KOPT-K1 (cell line): ENCODE data around the gene PPP6R1.

Experiments used
- H3K27ac ChIP-seq: fragments of 200-600 bp; sonication (generic); 2 replicates; pipeline ENCODE4 v1.5.1; 2016; ENCODE audit warnings: antibody characterized with exemption, mild to moderate bottlenecking, low read depth, low read length; ENCODE audit not compliant: poor library complexity, severe bottlenecking
- H3K36me3 ChIP-seq: fragments of 200-600 bp; sonication (generic); 2 replicates; pipeline ENCODE4 v1.5.1; 2017; ENCODE audit warnings: antibody characterized with exemption, mild to moderate bottlenecking, low read length, moderate library complexity; ENCODE audit not compliant: insufficient read depth
- H3K9me3 ChIP-seq: fragments of 200-600 bp; sonication (generic); 2 replicates; pipeline ENCODE4 v1.5.1; 2017; ENCODE audit warnings: antibody characterized with exemption, low read length, mild to moderate bottlenecking; ENCODE audit not compliant: insufficient read depth, poor library complexity, severe bottlenecking

The PPP6R1 gene

GRCh38 chr19:55273978-55274707 is 15.3 kb upstream of the PPP6R1 start:
- no peaks in the 10 kb centered on the region for H3K9me3 ChIP-seq
- H3K36me3 ChIP-seq = peaks cover 69% of the 10 kb centered on the region; the same call in 1 of the 2 replicates
- no peak overlapping the region for H3K27ac ChIP-seq

GRCh38 chr19:55272142-55272541 is 13.3 kb upstream of the PPP6R1 start:
- Histone ChIP-seq H3K9me3 (no peaks in the 10 kb centered on the region), H3K36me3 (peaks cover 64% of the 10 kb centered on the region; the same call in 1 of the 2 replicates), H3K27ac (no peak overlapping the region)

GRCh38 chr19:55270172-55270942 is 11.5 kb upstream of the PPP6R1 start:
- H3K27ac ChIP-seq = no peak overlapping the region
- H3K9me3 ChIP-seq = no peaks in the 10 kb centered on the region
- H3K36me3 ChIP-seq = peaks cover 46% of the 10 kb centered on the region; the same call in 1 of the 2 replicates

DNA sequence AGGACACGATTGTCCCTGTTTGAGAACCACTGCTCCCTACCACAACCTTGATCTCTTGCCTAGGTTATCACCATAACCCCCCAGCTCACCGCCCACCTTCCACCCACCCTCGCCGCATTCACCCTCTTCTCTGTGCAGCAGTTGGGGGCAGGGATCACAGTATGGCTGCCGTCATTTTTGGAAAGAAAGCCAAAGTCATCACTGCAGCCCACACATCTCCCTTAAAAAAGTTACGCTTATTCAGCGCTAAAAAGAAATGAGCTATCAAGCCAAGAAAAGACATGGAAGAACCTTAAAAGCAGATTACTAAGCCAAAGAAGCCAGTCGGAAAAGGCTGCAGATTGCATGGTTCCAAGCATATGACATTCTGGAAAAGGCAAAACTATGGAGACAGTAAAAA is 10.5 kb upstream of the PPP6R1 start:
- Histone ChIP-seq H3K9me3 (no peaks in the 10 kb centered on the region), H3K27ac (no peak overlapping the region), H3K36me3 (peaks cover 35% of the 10 kb centered on the region; the same call in 1 of the 2 replicates)

DNA sequence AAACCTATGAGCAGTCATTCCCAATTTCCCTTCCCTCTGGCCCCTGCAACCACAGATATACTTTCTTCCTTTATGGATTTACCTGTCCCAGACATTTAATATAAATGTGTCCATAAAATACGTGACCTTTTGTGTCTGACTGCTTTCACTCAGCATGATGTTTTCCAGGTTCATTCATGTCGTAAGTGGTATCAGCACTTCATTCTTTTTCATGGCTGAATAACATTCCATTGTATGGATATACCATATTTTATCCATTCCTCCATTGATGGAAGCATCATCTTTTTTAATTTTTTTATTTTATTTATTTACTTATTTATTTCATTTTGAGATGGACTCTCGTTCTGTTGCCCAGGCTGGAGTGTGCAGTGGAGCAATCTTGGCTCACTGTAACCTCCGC is 8.0 kb upstream of the PPP6R1 start:
- Histone ChIP-seq H3K27ac (no peak overlapping the region), H3K9me3 (no peaks in the 10 kb centered on the region), H3K36me3 (peaks cover 12% of the 10 kb centered on the region; the same call in 1 of the 2 replicates)

DNA sequence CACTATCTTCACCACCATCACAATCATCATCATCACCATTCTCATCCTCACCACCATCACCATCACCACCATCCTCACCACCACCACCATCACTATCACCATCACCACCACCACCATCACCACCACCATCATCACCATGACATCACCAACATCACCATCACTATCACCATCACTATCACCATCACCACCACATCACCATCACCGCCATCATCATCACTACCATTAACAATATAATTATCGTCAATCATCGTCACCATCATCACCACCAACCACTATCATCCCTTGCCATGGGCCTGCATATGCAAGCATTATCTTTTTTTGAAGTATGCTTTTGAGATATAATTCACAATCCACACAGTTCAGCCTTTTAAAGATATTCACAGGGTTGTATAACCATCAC is 7.6 kb upstream of the PPP6R1 start:
- Histone ChIP-seq H3K27ac (no peak overlapping the region), H3K36me3 (peaks cover 10% of the 10 kb centered on the region; the same call in 1 of the 2 replicates), H3K9me3 (no peaks in the 10 kb centered on the region)

DNA sequence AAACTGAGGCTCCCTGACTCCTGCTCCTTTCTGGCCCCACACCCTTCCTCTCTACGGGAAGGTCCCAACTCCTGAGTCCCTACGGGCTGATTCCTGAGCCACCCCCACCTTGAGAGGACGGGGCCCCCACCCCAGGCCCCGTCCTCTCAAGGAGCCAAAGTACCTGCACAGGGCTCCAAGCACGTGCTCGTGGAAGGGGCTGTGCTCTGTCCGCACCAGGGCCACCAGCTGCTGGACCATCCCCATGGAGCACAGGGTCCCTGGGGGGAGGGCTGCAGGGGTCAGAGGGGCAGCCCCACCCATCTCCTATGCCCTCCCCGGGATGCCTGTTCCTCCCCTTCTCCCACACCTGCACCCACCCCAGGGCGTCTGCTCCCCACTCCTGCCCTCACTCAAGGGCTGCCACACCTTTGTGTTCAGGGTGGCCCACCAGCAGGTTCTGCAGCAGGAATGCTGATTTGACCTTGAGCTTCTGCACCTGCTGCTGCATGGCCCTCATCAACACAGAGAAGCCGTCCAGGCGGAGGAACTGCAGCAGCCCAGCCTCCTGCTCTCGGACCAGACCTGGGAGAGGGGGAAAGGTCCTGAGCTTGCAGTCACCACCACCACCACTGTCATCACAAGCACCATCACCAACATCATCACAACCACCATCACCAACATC is 7.0 kb upstream of the PPP6R1 start:
- H3K9me3 ChIP-seq = no peaks in the 10 kb centered on the region
- peaks cover 10% of the 10 kb centered on the region; the same call in 1 of the 2 replicates for H3K36me3 ChIP-seq
- H3K27ac ChIP-seq = no peak overlapping the region

DNA sequence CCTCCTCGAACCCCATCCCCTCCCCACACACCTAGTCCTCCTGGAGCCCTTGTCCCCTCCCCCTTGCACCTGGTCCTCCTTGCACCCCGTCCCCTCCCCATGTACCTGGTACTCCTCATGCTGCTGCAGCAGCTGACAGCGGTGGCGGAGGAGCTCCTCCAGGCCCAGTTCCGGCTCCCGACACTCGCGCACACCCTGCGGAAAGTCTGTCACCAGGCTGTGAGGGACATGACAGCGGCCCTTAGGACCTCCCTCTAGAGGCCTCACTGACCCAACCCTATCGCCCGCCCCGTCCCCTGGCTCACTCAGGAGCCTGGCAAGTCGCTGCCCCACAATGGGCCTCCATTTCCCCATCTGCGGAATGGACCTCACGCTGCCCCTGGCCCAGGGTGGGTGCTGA is 6.4 kb upstream of the PPP6R1 start:
- no peak overlapping the region for H3K27ac ChIP-seq
- peaks cover 4% of the 10 kb centered on the region; the same call in 1 of the 2 replicates for H3K36me3 ChIP-seq
- no peaks in the 10 kb centered on the region for H3K9me3 ChIP-seq

DNA sequence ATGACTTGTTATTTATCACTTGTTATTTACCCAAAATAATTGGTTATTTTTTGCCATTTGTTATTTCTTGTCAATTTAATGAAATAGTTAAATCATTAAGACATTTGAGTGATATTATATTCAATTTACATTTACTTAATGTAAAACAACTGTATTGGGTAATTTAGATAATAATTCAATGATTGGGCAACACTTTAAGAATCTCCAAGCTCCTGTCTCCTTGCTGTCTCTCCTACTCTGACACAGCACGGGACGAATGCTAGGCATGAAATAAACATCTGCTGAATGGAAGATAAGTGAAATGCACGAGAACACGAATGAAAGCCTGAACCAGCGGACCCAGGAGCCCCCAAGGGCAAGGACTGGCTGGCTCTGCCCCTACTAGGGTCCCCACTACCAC is 5.7 kb upstream of the PPP6R1 start:
- no peaks in the 10 kb centered on the region for H3K9me3 ChIP-seq
- no peak overlapping the region for H3K27ac ChIP-seq
- no peaks in the 10 kb centered on the region; the same call in 1 of the 2 replicates for H3K36me3 ChIP-seq

GRCh38 chr19:55262359-55262758 is 3.5 kb upstream of the PPP6R1 start:
- no peaks in the 10 kb centered on the region; the same call in 1 of the 2 replicates for H3K36me3 ChIP-seq
- no peaks in the 10 kb centered on the region for H3K9me3 ChIP-seq
- no peak overlapping the region for H3K27ac ChIP-seq

- Histone ChIP-seq H3K27ac (no peak overlapping the region), H3K36me3 (no peaks in the 10 kb centered on the region; the same call in 1 of the 2 replicates), H3K9me3 (no peaks in the 10 kb centered on the region)
Observed at GRCh38 chr19:55261671-55262126, 2.9 kb upstream of the PPP6R1 start.

DNA sequence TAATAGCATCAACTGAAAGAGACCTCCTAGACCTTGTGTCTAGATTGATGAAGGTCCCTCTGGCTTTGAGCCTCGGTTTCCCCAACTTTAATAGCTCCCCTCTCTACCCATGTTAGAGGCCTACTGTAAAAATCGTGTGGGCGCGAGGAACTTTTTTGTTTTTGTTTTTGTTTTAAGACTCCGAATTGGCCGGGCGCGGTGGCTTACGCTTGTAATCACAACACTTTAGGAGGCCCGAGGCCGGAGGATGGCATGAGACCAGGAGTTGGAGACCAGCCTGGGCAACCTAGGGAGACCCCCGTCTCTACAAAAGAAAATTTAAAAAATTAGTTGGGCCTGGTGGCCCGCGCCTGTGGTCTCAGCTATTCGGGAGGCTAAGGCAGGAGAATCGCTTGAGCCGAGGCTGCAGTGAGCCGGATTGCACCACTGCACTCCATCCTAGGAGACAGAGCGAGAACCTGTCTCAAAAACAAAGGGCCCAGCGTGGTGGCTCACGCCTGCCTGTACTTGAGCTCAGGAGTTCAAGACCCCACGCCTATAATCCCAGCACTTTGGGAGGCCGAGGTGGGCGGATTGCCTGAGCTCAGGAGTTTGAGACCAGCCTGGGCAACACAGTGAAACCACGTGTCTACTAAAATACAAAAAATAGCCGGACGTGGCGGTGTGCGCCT is 858 bp upstream of the PPP6R1 start:
- Histone ChIP-seq H3K9me3 (no peaks in the 10 kb centered on the region), H3K36me3 (no peaks in the 10 kb centered on the region; the same call in none of the 2 replicates), H3K27ac (peak overlapping the region; percentile 100)

DNA sequence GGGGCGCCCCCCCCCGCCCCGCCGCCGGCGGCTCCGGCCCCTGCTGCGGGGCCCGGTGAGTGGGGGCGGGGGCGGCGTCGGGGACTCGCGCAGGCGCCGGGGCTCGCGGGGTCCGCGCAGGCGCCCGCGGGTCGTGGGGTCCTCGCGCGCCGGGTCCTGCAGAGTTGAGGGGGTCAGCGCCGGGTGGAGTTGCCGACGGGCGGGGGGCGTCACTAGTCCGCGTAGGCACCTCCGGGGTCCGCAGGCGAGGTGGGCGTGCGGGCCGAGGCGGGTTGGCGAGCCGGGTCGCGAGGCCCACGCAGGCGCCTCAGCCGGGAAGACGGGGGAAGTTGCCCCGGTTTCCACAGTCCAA is 365 bp downstream of the PPP6R1 start:
- Histone ChIP-seq H3K36me3 (no peaks in the 10 kb centered on the region; the same call in none of the 2 replicates), H3K27ac (peak overlapping the region; percentile 100), H3K9me3 (no peaks in the 10 kb centered on the region)

DNA sequence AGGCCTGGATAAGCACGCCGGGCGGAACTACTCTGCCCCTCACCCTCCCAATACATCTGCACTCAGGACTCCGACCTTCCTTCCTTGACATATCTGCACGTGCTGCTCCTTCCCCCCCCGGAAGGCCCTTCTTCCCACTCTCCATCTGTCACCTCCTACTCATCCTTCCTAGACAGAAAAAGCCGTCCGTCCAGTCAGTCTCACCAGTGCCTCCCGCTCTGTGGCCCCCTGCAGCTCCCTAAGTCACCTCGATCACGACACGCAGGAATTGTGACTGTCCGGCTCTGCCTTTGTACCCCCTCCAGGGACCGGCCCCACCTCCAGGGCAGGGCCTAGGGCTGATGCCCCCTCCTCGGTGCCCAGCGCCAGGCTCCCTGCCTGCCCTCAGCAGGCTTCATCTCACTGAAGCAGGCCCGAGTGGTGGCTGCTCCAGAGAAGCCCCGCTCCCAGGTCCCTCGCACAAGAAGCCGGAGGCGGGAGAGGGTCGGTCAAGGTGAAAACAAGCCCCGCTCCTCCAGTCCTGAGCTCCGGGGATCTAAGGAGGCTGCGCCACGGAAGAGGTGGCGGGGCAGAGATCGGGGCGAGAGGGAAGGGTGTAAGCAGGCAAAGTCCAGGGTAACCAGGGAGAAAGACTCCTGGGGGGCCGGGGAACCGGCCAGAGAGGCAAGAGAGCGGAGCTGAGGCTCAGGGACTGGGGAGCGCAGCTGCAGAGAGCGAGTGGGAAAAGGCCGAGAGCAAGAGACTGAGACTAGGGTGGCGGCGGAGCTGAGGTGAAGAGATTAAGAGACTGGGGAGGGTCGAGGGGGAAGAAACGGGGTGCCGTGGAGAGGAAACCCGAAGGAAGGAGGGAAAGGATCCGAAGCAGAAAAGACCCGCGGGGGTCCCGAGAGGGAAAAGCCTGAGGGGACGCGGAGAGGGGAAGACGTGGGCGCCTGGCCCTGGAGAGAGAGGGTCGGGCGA is 1.1 kb downstream of the PPP6R1 start:
- H3K27ac ChIP-seq = peak overlapping the region; percentile 100
- H3K9me3 ChIP-seq = no peaks in the 10 kb centered on the region
- peaks cover 7% of the 10 kb centered on the region for H3K36me3 ChIP-seq
